ENCODE data around the gene TLCD4.
A peak's percentile ranks its signal among the peaks of the same experiment; 100 is the strongest.
"Not testable (repeated sequence)": the region's sequence is repeated elsewhere in the genome, so short reads cannot be mapped to it uniquely, and the experiment has no call there.

The TLCD4 gene, protein sequence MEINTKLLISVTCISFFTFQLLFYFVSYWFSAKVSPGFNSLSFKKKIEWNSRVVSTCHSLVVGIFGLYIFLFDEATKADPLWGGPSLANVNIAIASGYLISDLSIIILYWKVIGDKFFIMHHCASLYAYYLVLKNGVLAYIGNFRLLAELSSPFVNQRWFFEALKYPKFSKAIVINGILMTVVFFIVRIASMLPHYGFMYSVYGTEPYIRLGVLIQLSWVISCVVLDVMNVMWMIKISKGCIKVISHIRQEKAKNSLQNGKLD

DNA sequence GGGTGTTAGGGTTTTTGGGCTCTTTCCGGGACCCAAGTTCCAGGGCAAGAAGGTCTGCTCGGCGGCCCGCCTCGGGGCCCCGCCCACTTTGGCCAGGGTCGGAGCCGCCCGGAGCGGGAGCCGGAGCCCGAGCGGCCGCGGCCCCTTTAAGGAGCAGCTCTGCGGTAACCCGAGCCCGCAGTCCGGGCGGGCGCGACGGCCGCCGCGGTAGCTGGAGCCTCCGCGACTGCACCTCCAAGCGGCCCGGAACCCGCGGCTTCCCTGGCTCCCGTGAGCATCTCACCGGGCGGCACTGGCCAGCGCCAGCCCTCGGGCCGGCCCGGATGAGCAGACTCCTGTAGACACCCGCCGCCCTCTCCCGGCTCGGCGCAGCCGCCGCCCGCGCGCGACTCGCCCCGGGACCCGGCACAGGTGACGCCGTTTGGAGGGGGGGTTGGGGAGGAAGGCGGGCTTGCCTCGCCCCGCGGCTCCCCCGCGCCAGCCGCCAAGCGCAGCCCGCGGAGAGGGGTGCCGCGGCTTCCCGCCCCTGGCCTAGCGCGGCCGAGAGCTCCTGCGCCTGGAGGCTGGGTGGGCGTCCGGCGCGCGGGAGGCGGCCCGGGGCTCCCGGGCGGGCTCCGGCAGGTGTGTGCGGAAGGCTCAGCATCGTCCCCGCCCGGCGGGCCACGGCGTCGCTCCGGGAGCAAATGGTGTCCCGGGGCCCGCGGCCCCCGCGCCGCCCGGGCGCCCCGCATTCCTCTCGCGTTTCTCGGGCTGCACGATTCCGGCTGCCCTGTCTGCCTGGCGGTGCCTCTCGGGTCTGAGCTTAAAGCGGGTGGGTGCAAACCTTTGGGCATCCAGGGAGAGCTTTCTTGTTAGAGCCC is at the start of gene TLCD4:
TLCD4 (plus strand) TSS at position 149 of the 860 bp plus-strand sequence. CDS start 26,547 bp downstream, outside the sequence.
- DNase-seq (ENCODE audit: low read depth), result no peak

DNA sequence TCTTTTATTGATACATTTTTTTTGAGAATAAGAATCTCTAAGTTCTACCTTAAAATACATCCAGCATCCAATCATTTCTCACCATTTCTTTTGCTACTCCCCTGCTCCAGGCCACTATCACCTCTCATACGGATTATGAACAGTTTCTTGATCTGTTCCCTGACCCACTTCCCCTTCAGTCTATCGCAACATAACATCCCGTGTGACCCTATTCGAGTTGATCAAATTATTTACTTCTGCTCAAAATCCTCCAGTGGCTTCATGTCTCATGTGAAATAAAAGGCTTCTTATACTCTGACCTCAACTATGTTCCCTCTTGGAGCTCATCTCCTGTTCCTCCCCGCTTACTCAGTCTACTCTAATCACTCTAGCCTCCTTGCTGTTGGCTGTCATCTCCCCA is 49.6 kb upstream of the TLCD4 start:
- no peak for DNase-seq (ENCODE audit: low read depth)

DNA sequence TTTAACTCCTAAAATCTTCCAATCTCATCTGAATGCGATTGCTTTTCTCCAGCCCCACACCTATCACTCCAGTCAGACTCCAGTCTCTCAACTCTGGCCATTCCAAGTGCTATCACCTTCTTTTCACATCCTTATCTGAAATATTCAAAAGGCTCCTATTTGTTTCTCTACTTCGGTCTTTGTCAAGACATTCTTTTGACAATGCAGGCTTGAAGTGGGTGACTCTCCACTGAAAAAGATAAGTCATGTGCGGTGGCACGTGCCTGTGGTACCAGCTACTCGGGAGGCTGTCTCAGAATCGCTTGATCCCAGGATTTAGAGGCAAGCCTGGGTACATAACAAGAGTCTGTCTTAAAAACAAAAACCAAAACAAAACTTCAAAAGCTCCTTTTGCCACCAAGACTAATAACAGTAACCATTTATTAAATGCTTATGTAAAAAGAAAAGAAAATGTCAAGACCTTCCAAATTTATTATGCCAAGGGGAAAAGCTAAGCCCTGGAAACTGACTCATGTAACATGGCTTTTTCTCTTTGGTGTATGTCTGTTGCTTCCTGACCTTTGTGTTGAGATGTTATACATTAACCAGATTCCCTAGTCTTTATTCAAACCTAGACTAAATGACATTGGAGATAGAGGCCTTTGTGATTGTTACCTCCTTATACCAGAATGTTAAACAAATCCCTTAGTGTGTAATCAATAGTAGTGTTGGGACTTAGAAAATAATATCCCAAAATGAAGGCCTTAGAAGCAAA is 48.0 kb upstream of the TLCD4 start:
- no peak for DNase-seq (ENCODE audit: low read depth)

DNA sequence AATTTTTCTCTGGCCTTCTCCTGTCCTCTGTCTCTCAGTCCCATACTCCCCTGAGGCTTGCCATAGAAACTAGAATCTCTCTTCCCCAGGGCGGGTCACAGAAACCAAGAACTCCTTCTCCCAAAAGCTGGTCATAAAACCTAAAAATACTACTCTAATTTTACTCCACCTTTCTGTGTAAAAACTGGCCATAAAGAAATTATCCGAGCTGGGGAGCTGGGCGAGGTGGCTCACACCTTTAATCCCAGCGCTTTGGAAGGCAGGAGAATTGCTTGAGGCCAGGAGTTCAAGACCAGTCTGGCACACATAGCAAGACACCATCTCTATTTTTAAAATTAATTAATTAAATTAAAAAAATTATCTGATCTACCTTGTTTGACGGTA is 47.5 kb upstream of the TLCD4 start:
- DNase-seq (ENCODE audit: low read depth), result no peak

DNA sequence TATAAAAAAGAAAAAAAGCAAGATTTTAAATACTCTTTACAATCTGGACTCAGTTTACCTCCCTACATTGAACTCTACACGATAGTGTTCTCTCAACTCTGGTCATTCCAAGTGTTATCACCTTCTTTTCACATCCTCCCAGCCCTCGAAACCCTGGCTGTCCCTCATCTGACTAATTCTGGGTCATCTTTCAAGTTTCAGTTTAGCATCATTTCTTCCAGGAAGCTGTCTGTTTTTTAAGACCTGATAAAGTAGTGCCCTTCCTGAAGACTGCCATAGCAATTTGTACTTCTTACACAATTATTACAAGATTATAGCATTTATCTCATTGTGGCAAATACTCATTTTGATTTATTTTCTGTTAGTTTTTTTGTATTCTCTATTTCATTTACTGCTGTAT is 45.6 kb upstream of the TLCD4 start:
- no peak for DNase-seq (ENCODE audit: low read depth)

DNA sequence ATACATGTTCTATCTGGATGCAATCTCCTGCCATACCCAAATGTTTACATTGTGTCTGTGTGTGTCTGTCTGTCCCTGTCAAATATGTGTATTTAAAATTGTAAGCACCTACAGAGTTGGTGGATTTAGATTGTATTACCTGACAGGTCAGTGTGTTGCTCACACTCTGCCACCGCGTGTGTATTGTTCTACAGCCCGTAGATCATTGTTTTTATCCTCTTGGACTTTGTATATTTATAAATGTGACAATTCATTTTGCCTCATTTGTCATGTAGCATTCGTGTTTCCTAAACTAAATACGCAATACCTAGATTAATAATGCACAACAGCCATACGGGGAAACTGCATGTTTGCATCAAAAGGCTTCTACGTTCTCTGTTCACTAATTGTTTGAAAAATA is 45.0 kb upstream of the TLCD4 start:
- no peak for DNase-seq (ENCODE audit: low read depth)

DNA sequence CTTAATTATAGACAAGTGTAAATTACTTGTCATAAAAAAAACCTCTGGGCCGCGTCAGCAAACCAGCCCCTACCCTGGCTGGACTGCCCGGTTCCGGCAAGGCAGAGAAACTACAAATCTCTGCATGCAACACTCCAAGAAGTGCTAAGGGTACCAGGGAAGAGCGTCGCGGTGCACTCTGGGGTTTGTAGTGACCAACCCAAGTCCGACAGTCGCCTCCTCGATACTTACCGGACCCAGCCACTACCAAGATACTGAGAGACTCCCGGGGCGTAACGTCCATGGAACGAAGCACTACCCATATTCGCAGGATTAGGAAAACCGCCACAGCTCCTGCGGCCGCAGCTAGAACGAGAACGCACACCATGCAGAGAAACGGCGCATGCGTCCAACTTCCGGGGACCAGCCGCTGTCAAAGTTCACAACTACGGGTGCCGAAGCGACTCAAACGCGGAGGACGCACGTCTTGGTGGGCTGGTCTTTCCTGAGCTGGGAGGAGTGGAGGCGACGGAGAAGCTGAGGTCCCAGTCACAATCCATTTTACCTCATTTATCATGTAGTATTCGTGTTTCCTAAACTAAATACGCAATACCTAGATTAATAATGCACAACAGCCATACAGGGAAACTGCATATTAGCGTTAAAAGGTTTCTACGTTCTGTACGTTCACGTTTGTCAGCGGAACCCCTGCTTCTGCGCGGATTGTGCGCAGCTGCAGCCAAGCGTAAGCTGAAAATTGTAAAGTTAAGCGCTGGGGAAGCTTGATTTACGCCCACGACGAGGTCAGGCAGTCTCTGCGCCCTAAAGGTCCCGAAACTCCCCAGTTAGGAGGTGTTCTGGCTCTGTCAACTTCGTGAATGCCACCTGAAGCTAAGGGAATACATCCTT is 44.4 kb upstream of the TLCD4 start, which contains the start of gene ALG14:
ALG14 (minus strand) TSS at position 420 of the 888 bp plus-strand sequence; CDS start at position 367, 53 bp downstream.
- peak; percentile 86 for DNase-seq (ENCODE audit: low read depth)

DNA sequence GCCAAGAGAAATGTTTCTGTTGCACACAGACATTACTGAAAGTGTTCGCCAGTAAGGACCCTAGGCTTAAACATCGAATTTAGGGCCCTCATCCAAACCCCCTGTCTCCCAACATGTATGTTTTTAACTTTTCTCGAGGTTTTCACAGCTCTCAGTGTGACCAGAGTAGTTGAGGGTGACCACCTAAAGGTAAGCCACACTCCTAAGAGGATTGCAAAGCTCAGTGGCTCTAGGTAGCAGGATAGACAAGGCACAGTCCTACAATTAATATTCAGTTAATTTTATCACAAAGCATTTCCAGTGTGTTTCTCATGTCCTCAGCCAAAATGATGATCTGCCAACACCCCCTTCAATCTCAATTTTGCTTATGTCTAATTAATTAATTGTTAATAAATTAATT is 43.7 kb upstream of the TLCD4 start:
- no peak for DNase-seq (ENCODE audit: low read depth)

DNA sequence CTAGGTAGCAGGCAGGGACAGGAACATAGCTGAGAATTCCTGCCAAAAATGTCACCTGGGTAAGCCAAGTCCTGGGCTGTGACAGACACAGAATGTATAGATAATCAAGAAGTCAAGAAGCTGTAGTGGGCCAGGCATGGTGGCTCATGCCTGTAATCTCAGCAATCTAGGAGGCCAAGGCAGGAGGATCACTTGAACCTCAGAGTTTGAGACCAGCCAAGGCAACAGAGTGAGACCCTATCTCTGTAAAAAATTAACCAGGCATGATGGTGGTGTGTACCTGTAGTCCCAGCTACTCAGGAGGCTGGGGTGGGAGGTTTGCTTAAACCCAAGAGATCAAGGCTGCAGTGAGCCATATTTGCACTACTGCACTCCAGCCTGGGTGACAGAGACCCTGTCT is 41.1 kb upstream of the TLCD4 start:
- no peak for DNase-seq (ENCODE audit: low read depth)

DNA sequence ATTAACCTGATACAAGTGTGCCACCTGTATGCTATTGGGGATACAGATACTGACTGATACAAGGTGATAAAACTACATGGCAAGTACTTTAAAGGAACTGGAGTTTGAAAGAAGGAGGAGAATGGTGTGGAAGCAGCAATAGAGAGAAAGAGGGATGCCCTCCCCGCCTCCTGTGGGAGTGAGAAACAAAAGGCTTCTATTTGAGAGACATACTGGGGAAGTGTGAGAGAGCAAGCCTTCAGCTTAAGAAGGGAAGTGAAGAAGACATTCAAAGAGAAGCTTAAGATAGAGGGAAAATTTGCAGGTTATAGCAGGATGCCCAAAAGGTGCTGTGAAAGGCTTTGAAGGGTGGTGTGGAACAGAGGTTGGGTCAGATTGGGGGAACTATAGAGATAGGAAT is 36.7 kb upstream of the TLCD4 start:
- DNase-seq (ENCODE audit: low read depth), result no peak

DNA sequence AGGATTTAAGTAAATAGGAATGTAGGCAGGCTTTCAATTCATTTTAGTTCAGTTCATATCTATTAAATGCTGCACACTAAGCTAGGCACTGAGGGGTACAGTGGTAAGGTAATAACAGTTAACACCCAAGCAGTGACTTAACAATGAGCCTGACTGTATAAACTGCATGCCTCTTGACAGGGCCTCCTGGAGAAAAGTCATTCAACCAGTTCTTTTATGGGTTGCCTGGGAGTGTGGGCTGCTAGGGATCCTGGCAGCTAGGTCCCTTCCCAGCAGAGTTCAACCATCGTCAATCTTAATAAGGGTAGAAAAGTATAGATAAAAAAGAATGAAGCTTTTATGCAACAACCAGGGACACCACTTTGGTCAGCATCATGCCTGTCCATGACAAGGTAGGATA is 36.3 kb upstream of the TLCD4 start:
- DNase-seq (ENCODE audit: low read depth), result no peak

DNA sequence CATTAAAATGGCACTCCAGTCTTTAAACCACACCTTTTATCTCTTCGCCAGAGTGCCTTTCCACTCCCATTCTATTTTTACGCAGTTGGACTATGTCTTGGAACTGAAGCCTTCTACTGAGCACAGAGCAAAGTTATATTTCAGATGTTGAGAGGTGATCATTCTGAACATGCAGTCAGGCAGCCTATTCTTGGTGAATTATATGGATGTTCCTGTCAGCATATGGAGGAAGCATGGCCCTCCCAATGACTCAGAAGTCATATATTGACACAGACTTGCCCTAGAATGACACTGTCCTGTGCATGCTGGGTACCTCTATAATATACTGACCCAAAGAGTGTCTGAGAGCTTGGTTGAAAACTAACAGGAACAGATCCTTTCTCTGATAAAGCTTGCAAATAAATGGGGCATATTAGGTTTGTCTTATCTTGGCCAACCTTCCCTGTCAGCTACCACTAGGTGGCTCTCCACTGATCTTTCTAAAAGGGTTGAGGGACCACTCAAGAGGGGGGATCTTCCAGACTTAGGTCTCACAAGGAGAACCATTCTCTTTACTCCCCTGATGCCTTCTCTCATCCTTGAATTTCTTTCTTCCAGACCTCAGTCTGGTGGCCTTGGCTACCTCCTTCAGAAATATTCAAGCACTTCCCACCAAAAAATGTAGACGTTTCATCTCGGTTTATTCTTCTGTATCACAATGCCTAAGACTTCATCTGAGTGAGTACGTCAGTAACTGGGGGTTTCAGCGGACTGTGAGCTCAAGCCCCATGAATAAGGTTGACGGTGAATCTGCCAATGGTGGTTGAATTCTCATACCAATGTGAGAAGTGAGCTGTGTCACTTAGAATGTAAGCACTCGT is 32.6 kb upstream of the TLCD4 start:
- DNase-seq (ENCODE audit: low read depth), result no peak

DNA sequence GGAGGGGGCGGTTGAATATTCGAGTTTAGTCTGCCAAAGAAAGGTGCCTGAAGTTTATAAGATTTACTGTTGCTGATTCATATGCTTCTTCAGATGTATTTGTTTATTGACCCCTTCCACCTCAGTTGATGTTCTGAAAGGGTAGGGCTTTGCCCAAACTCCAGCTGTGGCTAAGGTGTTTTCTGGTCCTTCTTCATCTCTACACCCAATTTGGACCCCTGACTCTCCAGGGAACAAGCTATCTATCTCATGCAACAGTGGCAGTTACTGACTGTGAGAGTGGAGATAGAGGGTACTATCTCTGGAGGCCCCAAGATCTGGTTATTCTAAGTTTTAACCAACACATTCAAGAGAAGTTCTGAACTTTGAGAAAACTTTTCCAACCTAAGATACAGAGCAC is 31.8 kb upstream of the TLCD4 start:
- no peak for DNase-seq (ENCODE audit: low read depth)

DNA sequence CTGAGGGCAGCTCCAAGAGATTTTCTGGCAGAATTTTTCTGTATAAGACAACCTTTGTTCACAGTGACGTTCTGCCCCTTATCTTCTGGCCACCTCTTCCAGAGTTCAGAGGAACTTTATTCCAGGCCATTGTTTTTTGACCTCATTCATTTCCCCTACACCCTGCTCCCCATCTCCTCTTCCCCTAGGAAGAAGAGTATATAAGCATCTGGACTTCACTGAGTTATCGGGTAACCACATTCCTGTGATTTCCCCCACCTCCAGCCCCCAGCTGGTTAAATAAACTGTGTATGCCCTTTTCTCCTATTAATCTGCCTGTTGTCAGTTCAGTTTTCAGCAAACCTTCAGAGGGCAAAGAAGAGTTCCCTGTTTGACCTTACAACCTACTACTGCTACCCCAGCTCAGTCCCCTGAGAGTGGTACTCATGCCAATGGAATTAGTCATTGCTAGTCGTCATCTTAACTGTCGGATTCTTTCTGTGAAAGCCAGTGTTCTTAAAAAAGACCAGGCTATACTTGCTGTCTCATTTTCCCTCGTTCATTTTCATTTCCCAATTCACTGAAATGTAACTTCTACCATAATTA is 30.1 kb upstream of the TLCD4 start:
- DNase-seq (ENCODE audit: low read depth), result peak; percentile 83

DNA sequence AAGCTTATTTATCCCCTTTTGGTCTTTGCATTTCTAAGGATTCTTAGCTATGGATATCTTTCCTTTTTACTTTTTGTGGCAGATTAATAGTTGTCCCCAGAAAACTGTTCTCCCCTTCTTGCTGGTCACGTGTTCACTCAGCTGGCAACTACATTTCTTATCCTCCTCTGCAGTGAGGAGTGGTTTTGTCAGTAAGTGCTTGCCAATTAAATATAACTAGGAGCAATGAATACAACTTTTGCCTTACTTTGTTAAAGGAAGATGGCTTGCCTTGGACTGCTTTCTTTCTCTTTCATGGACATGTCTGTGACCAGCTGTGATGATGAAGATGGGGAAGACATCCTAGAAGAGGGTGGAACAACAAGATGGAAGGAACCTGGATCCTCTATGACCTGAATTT is 28.9 kb upstream of the TLCD4 start:
- no peak for DNase-seq (ENCODE audit: low read depth)

DNA sequence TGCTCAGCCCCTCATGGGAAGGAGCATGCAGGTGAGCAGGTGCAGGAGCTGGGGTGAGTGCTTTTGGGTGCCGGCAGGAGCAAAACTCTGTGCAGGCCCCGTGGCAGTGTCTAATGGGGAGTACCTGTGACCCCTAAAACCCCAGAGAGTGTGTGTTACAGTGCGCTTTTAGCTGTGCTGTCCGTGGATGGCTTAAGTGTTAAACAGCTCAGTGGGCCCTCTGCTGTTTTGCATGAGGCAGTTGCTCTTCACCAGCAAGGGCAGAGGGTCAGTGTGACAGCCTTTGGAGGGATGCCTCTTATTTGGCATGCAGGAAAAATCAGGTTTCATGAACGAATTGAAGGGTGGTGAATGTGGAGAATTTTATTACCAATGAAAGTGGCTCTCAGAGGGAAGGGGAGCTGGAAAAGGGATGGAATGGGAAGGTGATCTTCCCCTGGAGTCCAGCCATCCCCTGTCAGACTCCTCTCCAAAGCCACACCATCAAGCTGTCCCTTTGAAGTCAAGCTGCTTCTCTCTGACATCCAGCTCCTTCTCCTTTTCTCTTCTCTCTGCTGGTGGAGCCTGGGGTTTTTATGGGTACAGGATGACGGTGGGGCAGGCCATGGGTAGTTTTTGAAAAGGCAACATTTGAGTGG is 27.4 kb upstream of the TLCD4 start:
- DNase-seq (ENCODE audit: low read depth), result no peak

DNA sequence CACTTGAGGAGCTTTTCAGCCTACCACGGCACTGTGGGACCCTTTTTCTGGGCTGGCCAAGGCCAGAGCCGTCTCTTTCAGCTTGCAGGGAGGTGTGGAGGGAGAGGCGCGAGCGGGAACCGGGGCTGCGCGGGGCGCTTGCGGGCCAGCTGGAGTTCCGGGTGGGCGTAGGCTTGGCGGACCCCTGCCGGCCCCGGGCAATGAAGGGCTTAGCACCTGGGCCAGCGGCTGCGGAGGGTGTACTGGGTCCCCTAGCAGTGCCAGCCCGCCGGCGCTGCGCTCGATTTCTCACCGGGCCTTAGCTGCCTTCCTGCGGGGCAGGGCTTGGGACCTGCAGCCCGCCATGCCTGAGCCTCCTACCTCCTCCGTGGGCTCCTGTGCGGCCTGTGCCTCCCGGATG is 25.9 kb upstream of the TLCD4 start:
- DNase-seq (ENCODE audit: low read depth), result not testable (repeated sequence)

DNA sequence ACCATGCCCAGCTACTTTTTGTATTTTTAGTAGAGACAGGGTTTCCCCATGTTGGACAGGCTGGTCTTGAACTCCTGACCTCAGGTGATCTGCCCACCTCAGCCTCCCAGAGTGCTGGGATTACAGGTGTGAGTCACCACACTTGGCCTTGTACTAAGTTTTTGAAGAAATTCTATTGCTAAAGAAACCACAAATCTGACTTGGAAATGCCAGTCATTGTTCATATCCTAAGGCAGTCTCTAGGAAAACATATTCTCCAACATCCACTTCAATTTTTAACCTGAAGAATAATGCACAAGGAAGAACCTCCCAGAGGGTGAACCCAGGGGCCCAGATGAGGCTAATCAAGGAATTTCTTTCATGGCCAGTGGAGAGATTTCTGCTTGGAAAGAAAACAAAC is 24.3 kb upstream of the TLCD4 start:
- not testable (repeated sequence) for DNase-seq (ENCODE audit: low read depth)

DNA sequence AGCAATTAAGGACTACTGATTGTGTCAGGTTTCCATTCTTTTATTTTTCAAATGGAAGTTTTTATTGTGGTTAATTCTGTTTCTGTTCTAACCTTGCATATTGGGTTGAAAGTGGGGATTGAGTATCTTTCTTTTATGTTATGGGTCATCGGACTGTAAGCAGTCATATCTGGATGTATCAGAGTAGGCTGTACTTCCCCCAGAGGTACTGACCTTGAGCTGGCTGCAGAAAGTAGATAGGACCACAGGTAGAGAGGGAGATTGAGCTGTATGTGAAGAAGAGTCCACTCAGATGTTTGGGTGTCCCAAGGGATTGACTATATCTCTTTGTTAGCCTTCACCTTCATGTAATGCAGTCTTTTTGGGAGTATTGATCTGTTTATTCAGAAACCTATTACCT is 23.9 kb upstream of the TLCD4 start:
- no peak for DNase-seq (ENCODE audit: low read depth)

DNA sequence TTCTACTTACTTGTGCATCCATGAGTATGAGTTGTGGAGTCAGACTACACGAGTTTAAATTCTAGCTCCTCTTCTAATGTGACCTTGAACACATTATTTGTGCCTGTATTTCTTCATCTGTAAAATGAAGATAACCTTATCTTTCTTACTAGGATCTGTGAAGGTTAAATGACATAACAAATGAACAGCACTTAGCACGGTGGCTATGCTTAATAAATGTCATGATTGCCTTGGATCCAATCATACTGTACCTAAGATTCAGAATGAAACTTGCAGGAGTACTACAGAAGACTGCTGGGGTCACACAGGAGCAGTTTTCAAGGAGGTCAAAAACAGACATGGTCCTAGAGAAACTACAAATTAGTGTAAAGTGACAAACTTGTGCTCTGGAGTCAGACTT is 22.2 kb upstream of the TLCD4 start:
- DNase-seq (ENCODE audit: low read depth), result no peak
